ENCODE measurements around the gene RGS9.

The RGS9 gene

DNA sequence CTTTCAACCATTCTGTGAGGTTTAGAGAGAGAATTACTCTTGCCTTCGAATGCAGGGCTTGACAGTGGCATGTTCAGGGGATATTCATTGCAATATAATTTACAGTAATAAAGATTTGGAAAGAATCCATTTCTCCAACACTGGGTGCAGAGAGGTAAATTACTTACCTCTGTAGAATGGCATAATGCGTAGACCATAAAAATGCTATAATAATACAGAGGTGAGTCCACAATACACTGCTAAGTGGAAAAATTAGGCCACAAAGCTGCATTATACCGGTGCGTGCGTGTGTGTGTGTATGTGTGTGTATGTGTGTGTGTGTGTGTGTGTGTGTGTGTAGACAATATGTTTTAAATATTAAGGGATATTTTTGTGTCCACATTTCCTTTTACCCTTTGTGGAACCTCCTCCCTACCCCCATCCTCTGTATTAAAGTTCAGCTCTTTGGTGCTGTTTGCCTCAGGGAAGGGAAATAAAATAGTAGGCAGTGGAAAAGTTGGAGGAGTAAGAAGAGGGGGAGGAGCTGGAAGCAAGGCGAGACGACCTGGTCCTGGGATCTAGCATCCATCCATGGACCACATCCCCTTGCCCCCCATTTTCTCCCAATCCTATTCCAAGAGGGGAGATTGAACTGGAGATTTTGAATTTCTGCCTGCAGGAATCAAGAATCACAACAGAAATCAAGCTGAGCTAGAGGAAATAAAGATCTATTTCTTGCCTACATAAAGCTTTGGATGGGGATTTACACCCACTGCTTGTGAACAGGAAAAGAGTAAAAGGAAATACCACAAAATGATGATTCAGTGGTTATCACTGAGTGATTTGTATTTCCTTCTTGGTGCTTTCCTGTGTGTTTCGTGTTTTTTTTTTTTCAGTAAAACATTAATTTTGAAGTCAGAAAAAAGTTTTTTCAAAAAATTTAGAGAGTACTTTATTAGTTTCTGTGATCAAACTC is 124.8 kb downstream of the RGS9 start:
- ChIA-PET CTCF (interaction anchor here (0.5 kb wide), 1 partner anchor 13 kb away, joined by 3 read pairs; no protein-coding TSS in a partner anchor), POLR2A (no interaction called here)
- no peak for DNase-seq (ENCODE audit: extremely low spot score)
- TF ChIP-seq TARDBP (IDR thresholded peaks at IDR 0.05) (no peak), FOXM1 (IDR thresholded peaks at IDR 0.05; ENCODE audit: borderline replicate concordance) (no peak), CTBP1 (IDR thresholded peaks at IDR 0.05; ENCODE audit: borderline replicate concordance) (no peak), FOXK2 (IDR thresholded peaks at IDR 0.05) (no peak), HDGF (IDR thresholded peaks at IDR 0.05; ENCODE audit: borderline replicate concordance) (no peak), BHLHE40 (IDR thresholded peaks at IDR 0.05; ENCODE audit: borderline replicate concordance) (no peak), SUZ12 (IDR thresholded peaks at IDR 0.05) (no peak), L3MBTL2 (conservative IDR thresholded peaks at IDR 0.05) (no peak), NFRKB (IDR thresholded peaks at IDR 0.05) (no peak), SP1 (IDR thresholded peaks at IDR 0.05) (no peak), ARNT (IDR thresholded peaks at IDR 0.05) (no peak), FOXA1 (IDR thresholded peaks at IDR 0.05) (no peak), LEF1 (IDR thresholded peaks at IDR 0.05; ENCODE audit: borderline replicate concordance) (no peak), ELF4 (IDR thresholded peaks at IDR 0.05) (no peak), ZNF384 (IDR thresholded peaks at IDR 0.05) (no peak)
- TF ChIP-seq, protein P1, sequence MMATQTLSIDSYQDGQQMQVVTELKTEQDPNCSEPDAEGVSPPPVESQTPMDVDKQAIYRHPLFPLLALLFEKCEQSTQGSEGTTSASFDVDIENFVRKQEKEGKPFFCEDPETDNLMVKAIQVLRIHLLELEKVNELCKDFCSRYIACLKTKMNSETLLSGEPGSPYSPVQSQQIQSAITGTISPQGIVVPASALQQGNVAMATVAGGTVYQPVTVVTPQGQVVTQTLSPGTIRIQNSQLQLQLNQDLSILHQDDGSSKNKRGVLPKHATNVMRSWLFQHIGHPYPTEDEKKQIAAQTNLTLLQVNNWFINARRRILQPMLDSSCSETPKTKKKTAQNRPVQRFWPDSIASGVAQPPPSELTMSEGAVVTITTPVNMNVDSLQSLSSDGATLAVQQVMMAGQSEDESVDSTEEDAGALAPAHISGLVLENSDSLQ (IDR thresholded peaks at IDR 0.05) = no peak

DNA sequence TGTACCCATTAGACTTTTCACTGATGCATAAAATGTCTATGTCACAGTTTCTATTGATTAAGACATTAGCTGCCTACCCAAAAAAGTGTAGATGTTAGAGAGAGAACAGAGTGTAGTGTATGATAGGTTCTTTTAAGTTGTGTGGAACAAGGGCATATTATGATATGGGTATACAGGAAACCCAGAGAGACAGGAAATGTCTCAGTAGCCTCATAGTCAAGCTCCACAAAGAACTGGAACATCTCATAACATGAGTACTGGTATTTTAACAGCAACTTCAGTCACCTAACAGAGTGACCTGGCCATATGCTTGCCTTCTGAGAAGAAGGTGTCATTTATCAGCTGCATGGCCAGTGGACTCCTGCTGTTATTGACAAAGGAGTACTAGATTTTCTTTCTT is 128.1 kb downstream of the RGS9 start:
- ChIA-PET CTCF (no interaction called here), POLR2A (no interaction called here)
- TF ChIP-seq HDGF (IDR thresholded peaks at IDR 0.05; ENCODE audit: borderline replicate concordance) (no peak), ELF4 (IDR thresholded peaks at IDR 0.05) (no peak), ARNT (IDR thresholded peaks at IDR 0.05) (no peak), TARDBP (IDR thresholded peaks at IDR 0.05) (no peak), BHLHE40 (IDR thresholded peaks at IDR 0.05; ENCODE audit: borderline replicate concordance) (no peak), NFRKB (IDR thresholded peaks at IDR 0.05) (no peak), LEF1 (IDR thresholded peaks at IDR 0.05; ENCODE audit: borderline replicate concordance) (no peak), SP1 (IDR thresholded peaks at IDR 0.05) (no peak), ZNF384 (IDR thresholded peaks at IDR 0.05) (no peak), FOXK2 (IDR thresholded peaks at IDR 0.05) (no peak), FOXA1 (IDR thresholded peaks at IDR 0.05) (no peak)
- no peak for DNase-seq (ENCODE audit: extremely low spot score)

DNA sequence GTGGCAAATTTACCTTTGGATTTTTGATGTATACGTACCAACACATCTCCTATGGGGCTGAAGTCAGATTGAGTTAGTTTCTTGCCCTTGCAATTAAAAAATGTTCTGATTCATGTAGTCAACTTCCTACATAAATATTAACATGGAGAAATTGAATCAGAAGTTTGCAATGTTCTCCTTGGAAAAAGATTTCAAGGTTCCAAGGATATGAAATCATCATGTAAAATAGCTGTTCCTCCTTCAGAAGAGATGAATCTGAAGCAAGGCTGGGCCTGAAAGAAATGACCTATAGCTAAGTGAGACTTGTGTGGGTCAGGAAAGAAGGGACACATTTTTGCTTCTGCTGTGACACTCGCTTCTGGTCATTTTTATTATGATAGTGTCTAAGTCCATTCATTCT is 131.7 kb downstream of the RGS9 start:
- TF ChIP-seq TARDBP (IDR thresholded peaks at IDR 0.05) (no peak), SP1 (IDR thresholded peaks at IDR 0.05) (no peak), CTBP1 (IDR thresholded peaks at IDR 0.05; ENCODE audit: borderline replicate concordance) (no peak), HDGF (IDR thresholded peaks at IDR 0.05; ENCODE audit: borderline replicate concordance) (no peak), ZNF384 (IDR thresholded peaks at IDR 0.05) (no peak), ELF4 (IDR thresholded peaks at IDR 0.05) (no peak), BHLHE40 (IDR thresholded peaks at IDR 0.05; ENCODE audit: borderline replicate concordance) (no peak), FOXK2 (IDR thresholded peaks at IDR 0.05) (no peak)
- TF ChIP-seq, protein P1 (IDR thresholded peaks at IDR 0.05) = no peak
- POLR2A ChIA-PET = interaction anchor here (0.6 kb wide), 1 partner anchor 872 kb away, joined by 3 read pairs; no protein-coding TSS in a partner anchor
- no peak for DNase-seq (ENCODE audit: extremely low spot score)
- CTCF ChIA-PET = no interaction called here

DNA sequence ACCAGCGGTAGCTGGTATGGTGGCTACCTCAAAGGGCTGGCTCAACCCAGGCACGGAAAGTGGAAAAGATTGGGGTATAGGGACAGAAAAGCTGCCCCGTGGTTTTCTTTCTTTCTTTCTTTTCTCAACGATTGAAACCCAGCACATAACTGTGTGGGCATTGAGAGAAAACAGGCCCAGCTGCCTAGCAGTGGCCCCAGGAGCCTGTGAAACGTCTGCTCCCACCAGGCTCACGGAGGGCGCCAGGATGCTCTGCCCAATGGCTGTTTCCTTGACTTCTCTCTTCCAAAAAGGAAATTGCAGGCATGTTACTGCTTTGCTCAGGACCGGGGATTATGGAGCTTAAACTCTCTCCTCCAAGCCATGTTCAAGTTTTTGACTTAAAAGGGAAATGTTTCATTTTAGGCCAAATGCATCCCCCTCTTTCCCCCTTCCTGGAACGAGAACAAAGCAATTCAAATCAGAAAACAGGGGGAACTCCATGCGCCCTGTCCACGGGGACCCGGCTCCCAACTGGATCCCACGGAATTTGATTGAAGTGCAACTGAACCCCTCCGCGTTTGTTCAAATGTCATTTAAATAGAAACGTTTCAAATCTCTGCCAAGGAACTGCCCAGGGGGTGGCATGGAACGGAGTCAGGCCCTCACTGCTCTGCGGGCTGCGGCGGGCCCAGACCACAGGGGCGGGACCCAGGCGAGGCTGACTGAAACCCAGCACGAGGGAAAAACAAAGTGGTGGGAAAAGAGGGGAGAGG is 133.5 kb downstream of the RGS9 start:
- DNase-seq (ENCODE audit: extremely low spot score) = no peak
- TF ChIP-seq CTBP1 (IDR thresholded peaks at IDR 0.05; ENCODE audit: borderline replicate concordance) = no peak
- TF ChIP-seq SUZ12 (IDR thresholded peaks at IDR 0.05) = no peak
- TF ChIP-seq ELF4 (IDR thresholded peaks at IDR 0.05) = no peak
- no peak for TF ChIP-seq TARDBP (IDR thresholded peaks at IDR 0.05)
- TF ChIP-seq BHLHE40 (IDR thresholded peaks at IDR 0.05; ENCODE audit: borderline replicate concordance) = no peak
- TF ChIP-seq FOXK2 (IDR thresholded peaks at IDR 0.05) = no peak
- no peak for TF ChIP-seq NFRKB (IDR thresholded peaks at IDR 0.05)
- TF ChIP-seq, protein P1 (IDR thresholded peaks at IDR 0.05) = no peak
- no peak for TF ChIP-seq LEF1 (IDR thresholded peaks at IDR 0.05; ENCODE audit: borderline replicate concordance)
- TF ChIP-seq ZNF384 (IDR thresholded peaks at IDR 0.05) = no peak
- TF ChIP-seq L3MBTL2 (conservative IDR thresholded peaks at IDR 0.05) = no peak
- no peak for TF ChIP-seq FOXM1 (IDR thresholded peaks at IDR 0.05; ENCODE audit: borderline replicate concordance)
- TF ChIP-seq SP1 (IDR thresholded peaks at IDR 0.05) = no peak
- TF ChIP-seq ARNT (IDR thresholded peaks at IDR 0.05) = no peak
- no peak for TF ChIP-seq FOXA1 (IDR thresholded peaks at IDR 0.05)
- no peak for TF ChIP-seq HDGF (IDR thresholded peaks at IDR 0.05; ENCODE audit: borderline replicate concordance)
- ChIA-PET CTCF (interaction anchor here (0.6 kb wide), 1 partner anchor 13 kb away, joined by 3 read pairs; no protein-coding TSS in a partner anchor), POLR2A (no interaction called here)

DNA sequence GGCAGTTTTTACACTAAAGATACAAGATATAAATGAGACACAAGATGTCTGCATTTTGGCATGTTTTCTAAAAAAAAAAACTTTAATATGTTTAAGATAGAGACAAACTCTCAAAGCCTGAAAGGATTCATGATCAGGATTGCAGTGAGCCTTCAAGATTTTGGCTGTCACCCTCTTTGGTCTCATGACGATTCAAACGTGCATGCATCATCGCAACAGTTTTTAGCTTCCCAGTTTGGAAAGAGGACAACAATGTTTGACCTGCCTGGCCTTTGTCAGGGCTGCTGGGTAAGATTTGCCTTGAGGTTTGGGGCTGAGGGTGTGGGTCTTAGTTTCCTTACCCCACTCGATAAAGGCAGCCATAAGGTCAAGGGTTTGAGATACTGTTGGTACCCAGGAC is 134.1 kb downstream of the RGS9 start:
- TF ChIP-seq ARNT (IDR thresholded peaks at IDR 0.05) = no peak
- no peak for TF ChIP-seq L3MBTL2 (conservative IDR thresholded peaks at IDR 0.05)
- TF ChIP-seq TARDBP (IDR thresholded peaks at IDR 0.05) = no peak
- no peak for TF ChIP-seq FOXA1 (IDR thresholded peaks at IDR 0.05)
- no peak for TF ChIP-seq NFRKB (IDR thresholded peaks at IDR 0.05)
- no peak for TF ChIP-seq FOXM1 (IDR thresholded peaks at IDR 0.05; ENCODE audit: borderline replicate concordance)
- no peak for TF ChIP-seq ZNF384 (IDR thresholded peaks at IDR 0.05)
- TF ChIP-seq SUZ12 (IDR thresholded peaks at IDR 0.05) = no peak
- TF ChIP-seq HDGF (IDR thresholded peaks at IDR 0.05; ENCODE audit: borderline replicate concordance) = no peak
- no peak for TF ChIP-seq FOXK2 (IDR thresholded peaks at IDR 0.05)
- TF ChIP-seq ELF4 (IDR thresholded peaks at IDR 0.05) = no peak
- TF ChIP-seq CTBP1 (IDR thresholded peaks at IDR 0.05; ENCODE audit: borderline replicate concordance) = no peak
- TF ChIP-seq, protein P1 (IDR thresholded peaks at IDR 0.05) = no peak
- TF ChIP-seq LEF1 (IDR thresholded peaks at IDR 0.05; ENCODE audit: borderline replicate concordance) = no peak
- TF ChIP-seq SP1 (IDR thresholded peaks at IDR 0.05) = no peak
- no peak for TF ChIP-seq BHLHE40 (IDR thresholded peaks at IDR 0.05; ENCODE audit: borderline replicate concordance)
- DNase-seq (ENCODE audit: extremely low spot score) = no peak
- CTCF ChIA-PET = no interaction called here
- POLR2A ChIA-PET = no interaction called here

Measured in HEK293T (cell line).